Hepatic stellate cell (primary cell): ENCODE measurements around the gene PEX6.
A peak's percentile ranks its signal among the peaks of the same experiment; 100 is the strongest.

Experiments
- DNase-seq: peaks from one replicate; pipeline ENCODE4 v3.0.0; 2011; ENCODE audit warnings: low spot score

The PEX6 gene

DNA sequence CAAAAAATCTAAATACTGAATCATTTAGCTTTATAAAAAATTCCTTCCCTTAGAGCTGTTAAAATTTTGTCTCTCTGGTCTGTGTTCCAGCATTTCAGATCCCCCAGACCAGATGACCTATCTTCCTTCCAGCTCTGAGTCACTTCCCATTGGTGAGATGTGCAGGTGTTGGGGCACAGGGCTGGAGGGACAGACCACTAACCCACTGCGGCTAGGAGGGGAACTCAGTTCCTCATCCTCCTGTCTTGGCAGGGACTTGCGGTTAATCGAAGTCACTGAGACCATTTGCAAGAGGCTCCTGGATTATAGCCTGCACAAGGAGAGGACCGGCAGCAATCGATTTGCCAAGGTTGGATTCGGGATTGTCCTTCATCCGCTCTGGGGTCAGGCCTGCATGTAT, 43.7 kb downstream of the PEX6 start:
- no peak for DNase-seq

DNA sequence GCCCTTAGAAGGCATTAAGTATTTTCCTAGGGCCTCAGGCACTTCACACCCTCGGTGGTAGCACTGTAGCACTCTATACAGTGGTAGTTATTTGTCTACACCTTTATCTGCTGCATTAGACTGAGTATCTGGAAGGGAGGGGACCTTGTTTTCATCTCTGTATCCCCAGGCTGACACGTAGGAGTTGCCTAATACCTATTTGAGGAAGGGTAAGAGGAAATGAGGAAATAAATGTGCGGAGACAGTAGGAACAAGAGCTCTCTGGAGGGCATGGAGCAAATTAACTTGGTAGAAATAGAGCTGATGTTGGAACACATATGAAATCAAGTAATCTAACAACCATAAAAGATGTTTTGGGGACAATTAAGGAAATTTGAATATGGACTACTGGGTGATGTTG, 45.8 kb downstream of the PEX6 start:
- no peak for DNase-seq

DNA sequence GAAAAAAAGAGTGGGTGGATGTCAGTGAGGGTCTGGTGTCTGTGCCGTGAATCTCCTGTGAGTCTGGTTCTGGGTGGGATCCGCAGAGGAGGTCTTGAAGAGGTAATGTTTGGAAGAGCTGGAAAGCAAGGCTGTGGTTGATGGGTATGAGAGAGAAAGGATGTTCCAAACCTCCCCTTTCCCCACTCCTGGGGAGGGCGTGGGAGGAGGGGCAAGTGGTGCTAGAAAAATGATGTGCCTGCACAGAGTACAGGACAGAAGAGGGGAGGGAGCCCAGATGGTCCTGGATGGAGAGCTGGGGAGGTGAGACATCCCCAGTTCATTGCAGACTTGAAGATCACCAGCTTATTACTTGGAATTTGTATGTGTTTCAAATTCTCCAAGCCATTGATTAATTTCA, 46.6 kb downstream of the PEX6 start:
- DNase-seq = no peak

DNA sequence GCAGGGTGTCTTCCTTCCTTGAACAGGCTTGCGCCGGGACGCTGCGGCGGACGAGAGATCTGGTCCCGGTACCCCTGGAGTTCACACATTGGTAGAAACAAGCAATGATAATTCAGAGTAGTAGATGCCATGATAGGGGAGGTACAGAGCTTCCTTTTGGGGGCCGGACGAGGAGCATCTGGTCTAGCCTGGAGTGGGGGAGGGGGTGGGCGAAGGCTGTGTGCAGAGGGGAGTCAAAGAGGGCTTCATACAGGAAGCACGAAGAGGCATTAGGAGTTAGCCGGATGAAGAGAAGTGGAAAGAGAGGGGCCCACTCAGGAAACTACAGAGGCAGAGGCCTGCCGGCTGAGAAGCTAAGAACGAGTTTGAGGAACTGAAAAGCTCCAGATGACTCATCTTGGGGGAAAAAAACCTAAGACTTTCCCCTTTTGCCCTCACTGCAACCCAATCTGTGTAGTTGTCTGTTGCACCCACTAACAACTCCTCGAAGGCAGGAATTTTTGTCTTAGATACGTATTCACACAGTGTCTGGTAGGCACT, 49.1 kb downstream of the PEX6 start:
- peak; percentile 44 for DNase-seq

DNA sequence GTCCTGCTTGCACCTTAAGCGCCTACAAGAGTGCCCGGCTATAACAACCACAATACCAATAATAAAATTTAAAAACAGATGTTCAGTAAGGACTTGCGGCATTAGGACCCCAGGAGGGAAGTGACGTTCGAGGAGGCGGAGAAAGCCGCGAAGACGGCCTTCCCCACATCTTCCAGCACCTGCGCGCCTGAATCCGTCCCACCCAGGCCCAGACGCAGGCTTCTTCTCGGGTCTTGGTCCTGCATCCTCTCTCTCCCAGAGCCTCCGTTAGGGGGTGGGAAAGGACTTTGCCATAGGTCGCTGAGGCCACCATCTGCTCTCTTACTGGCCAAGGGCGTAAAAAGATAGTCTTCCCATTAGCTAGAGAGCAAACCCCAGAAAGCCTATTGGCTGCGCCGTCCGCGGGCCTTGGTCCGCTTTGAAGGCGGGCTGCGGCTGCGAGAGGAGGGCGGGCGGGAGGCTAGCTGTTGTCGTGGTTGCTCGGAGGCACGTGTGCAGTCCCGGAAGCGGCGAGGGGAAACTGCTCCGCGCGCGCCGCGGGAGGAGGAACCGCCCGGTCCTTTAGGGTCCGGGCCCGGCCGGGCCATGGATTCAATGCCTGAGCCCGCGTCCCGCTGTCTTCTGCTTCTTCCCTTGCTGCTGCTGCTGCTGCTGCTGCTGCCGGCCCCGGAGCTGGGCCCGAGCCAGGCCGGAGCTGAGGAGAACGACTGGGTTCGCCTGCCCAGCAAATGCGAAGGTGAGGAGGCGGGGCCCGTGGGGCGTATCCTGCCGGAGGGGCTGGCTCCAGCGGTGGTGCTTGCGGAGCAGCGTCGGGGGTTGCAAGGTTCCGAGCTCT, 49.8 kb downstream of the PEX6 start, which contains the start of gene CNPY3:
CNPY3 (plus strand) TSS at position 495 of the 835 bp plus-strand sequence; CDS start at position 586, 91 bp downstream.
- DNase-seq = peak; percentile 96

DNA sequence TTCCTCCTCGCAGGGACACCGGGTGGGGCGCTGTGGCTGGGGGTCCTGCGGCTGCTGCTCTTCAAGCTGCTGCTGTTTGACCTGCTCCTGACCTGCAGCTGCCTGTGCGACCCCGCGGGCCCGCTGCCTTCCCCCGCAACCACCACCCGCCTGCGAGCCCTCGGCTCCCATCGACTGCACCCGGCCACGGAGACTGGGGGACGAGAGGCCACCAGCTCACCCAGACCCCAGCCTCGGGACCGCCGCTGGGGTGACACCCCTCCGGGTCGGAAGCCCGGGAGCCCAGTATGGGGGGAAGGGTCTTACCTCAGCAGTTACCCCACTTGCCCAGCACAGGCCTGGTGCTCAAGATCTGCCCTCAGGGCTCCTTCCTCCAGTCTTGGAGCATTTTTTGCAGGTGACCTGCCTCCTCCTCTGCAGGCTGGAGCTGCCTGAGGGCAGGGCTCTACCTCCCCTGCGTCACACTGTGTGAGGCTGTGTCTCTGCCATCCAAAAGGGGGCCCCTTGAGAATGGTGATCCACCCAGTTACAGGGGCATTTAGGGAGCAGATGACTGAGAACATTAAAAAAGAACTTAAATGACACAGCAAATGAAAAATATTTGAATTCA, 53.6 kb downstream of the PEX6 start:
- no peak for DNase-seq

DNA sequence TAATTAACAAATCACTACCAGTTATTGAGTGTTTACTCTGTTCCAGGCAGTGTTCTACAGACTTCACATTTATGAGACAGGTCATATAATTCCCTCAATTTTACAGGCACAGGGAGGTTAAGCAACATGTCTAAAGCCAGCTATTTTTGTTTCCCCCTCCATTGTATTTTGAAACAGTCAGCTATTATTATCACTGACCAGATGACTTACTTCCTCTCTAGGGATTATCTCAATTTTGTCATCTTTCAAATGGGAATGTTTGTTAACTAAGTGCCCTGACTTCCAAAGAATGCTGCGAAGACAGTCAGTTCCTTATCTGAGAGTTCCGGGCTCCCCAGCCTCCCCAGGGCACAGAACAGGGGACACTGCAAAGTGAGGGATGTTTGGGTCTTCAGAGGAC, 55.3 kb downstream of the PEX6 start:
- no peak for DNase-seq

DNA sequence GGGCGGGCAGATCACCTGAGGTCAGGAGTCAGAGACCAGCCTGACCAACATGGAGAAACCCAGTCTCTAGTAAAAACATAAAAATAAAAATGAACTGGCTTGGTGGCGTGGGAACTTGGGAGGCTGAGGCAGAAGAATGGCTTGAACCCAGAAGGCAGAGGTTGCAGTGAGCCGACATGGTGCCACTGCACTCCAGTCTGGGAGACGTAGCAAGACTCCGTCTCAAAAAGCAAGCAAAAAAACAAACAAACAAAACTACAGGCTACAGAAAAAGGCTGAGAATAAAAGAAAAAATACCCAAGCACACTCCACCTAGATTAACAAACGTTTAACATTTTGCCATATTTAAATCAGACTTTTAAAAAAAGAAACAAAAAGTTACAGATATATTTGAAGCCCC, 57.2 kb downstream of the PEX6 start:
- DNase-seq = no peak

DNA sequence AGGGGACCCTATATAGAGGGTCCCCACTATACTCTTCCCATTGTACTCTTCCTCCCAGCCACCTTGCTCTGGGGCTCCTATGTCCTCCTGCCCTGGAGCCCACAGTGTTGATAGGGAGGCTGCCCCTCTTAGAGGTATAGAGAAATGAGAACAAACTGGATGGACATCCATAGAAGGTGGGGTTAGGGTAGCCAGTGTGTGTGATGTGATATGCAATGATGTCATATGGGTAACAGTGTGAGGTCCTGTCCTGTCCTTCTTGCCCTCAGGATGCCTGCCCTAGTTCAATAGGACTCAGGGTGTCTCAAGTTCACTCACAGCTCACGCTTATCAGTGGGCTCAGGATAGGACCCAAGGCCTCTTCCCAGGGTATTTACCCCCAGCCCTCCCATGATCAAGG, 62.7 kb downstream of the PEX6 start:
- no peak for DNase-seq

DNA sequence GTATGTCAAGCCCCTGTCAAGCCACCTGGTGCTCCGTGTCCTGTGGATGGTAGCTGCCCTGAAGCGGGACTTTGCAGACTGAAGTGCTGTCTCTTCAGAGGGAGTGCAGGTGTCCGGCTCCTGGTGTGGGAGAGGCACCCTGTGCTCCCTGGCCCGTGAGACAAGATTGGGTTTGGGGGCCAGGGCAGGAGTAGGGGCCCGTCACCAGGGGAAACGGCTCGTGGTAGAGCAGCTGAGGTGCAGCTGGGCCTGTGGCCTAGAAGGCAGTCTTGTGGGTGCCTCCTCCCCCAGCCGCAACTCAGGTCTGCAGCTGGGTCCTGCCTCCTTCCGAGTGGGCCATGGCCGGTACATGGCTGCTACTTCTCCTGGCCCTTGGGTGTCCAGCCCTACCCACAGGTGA, 63.2 kb downstream of the PEX6 start, which contains the start of gene PTCRA:
PTCRA (plus strand) TSS at position 322 of the 400 bp plus-strand sequence; CDS start at position 339, 17 bp downstream.
- no peak for DNase-seq

DNA sequence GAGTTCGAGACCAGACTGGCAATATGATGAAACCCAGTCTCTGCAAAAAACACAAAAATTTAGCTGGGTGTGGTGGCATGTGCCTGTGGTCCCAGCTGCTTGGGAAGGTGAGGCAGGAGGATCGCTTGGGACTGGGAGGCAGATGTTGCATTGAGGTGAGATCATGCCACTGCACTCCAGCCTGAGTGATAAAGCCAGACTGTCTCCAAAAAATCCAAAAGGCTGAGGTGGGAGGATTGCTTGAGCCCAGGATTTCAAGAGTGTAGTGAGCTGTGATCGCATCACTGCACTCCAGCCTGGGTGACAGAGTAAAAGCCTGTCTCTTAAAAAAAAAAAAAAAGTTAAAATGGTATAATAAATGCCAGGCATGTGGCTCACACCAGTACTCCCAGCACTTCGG, 64.4 kb downstream of the PEX6 start:
- no peak for DNase-seq
